OCI-LY1 (cell line): ENCODE data around the gene PRR5L.

Experiments used
- CTCF ChIP-seq: fragments of 200-600 bp; sonication (generic), shearing (Covaris generic); IDR thresholded peaks from 2 replicates; pipeline ENCODE4 v1.5.1; 2017; ENCODE audit warnings: mild to moderate bottlenecking, antibody characterized with exemption, low read length, moderate library complexity, mixed read lengths
- EZH2 ChIP-seq: fragments of 200-600 bp; sonication (generic), shearing (Covaris generic); IDR thresholded peaks from 2 replicates; pipeline ENCODE4 v1.8.0; 2017; ENCODE audit warnings: borderline replicate concordance, mixed run types, mild to moderate bottlenecking, antibody characterized with exemption, low read length, moderate library complexity, mixed read lengths

- TF ChIP-seq CTCF, result no peak
- TF ChIP-seq EZH2, result no peak
These were observed 65.4 kb downstream of the PRR5L start for GRCh38 chr11:36361472-36361871.
